Measurements from ENCODE around the gene GLRA3.

- TF ChIP-seq EP300 (IDR thresholded peaks at IDR 0.05), result no peak
- TF ChIP-seq POLR2A (IDR thresholded peaks at IDR 0.05), result no peak
- TF ChIP-seq CTCF (IDR thresholded peaks at IDR 0.05), result no peak
Observed at GRCh38 chr4:174865418-174865985, 36.5 kb upstream of the GLRA3 start.

Data from tibial nerve (tissue), 4 donors.